NCI-H446 (cell line): ENCODE results near the gene PTPRM.
"Not testable (repeated sequence)": the region's sequence is repeated elsewhere in the genome, so short reads cannot be mapped to it uniquely, and the experiment has no call there.

Source experiments
- DNase-seq, 2 experiments: peaks; one replicate each; lab custom pipeline; 2025; lab: John Stamatoyannopoulos, UW

The PTPRM gene

GRCh38 chr18:7726522-7726921 lies 159.4 kb downstream of the PTPRM start:
- no peak for DNase-seq

DNA sequence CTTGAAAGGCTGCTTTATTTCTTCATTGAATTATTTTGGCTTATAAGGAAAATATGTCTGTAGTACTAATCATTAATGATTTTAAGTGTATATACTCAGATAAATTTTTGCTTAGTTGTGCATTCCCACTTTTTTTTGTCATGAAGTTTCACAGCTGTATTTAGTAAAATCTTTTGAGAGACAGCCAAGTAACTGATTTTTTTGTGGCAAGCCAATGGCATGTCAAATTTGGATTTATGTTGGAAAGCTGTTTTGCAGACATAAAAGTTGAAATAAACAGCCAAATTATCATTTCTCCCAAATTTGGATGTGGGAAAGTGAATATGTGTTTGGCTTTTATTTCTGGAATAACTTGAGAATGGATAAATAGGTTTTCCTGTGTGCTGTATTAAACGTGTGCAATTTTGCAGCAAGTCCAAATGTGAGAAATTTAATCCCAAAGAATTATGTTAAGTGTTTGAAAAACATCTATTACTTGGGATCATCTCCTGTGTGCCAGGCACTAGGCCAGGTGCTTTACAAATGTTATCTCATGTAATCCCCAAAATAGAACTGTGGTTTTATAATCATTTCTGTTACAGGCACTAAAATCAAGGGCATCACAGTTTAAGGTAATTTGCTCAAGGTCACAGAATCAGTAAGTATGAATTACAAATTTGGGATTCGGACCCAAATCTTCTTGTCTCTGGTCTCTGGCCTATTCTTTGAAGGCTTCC lies 160.4 kb downstream of the PTPRM start:
- no peak for DNase-seq

DNA sequence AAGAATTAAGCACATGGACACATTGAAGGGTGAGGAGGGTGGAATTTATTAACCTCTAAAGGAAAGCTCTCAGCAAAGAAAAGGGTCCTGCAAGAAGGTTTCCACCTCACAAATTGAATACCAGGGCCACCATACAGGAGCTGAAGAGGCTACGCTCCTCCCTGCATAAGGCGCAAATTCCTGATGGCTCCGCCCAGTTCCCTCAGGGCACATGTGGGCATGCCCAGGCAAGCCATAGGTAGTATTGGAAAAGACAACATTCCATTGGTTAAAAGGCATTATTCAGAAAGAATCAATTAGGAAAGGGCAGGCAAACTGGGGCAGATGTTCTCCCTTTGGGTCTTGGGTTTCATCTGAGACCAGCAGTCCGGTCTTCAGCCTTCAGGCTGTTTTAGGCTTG lies 161.2 kb downstream of the PTPRM start:
- DNase-seq: no peak

- DNase-seq: no peak
These were observed 162.8 kb downstream of the PTPRM start for GRCh38 chr18:7729868-7730267.

GRCh38 chr18:7730682-7731081 lies 163.6 kb downstream of the PTPRM start:
- DNase-seq: no peak

DNA sequence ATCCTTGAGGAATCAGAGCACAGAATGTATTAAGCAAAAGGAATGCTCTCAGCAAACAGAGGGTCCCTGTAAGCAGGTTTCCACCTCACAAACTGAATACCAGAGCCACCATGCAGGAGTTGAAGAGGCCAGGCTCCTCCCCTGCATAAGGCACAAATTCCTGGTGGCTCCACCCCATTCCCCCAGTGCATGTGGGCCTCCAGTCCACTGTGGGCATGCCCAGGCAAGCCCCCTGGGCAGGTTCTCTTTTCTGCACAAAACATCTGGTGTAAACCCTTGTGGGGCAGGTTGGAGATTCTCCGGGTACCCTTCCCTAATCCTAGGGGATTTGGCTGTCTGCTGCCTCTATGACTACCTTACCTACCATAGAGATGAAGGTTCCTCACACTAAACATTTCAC lies 166.5 kb downstream of the PTPRM start:
- DNase-seq: no peak

DNA sequence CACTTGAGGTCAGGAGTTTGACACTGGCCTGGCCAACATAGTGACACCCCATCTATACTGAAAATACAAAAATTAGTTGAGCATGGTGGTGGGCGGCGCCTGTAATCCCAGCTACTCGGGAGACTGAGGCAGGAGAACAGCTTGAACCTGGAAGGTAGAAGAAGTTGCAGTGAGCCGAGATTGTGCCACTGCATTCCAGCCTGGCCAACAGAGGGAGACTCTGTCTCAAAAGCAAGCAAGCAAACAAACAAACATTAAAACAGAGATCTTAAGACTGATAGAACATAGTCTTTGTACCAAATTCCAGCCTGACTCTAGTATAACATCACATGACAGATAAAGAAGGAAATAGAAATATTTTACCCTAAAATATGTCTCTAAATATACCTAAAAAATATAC lies 168.1 kb downstream of the PTPRM start:
- no peak for DNase-seq

DNA sequence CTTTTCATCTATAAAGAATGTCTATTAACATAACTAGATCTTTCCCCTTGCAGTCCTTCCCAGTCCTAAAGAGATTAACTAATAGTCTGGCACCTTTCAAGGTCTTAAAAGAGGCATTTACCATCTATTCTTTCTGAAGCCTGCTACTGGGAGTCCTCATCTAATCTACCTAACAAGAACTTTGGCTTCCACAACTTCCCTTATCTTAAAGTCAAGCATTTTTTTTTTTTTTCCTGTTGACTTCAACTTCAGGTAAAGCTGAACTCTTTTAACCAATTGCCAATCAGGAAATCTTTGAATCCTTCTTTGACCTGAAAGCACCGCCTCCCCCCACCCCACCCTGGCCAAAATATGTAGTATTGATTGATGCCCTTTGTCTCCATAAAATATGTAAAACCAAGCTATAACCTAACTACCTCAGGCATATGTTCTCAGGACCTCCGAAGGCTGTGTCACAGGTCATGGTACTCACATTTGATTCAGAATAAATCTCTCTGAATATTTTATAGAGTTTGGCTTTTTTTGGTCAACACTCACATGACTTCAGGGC lies 168.6 kb downstream of the PTPRM start:
- no peak for DNase-seq

DNA sequence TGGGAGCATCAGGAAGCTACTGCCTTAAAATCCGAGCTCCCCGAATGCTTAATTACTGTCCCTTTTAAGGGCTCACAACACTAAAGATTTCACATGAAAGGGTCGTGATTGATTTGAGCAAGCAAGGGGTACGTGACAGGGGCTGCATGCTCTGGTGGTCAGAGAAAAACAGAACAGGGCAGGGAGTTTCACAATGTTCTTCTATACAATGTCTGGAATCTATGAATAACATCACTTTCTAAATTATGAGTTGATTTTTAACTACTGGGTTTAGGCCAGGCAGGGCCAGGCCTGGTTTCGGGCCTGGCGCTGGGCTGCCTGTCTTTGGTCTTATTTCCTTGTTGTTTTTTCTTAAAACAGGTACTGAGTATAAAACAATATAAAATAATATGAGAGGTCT lies 169.4 kb downstream of the PTPRM start:
- DNase-seq: not testable (repeated sequence)

GRCh38 chr18:7737550-7737949 lies 170.4 kb downstream of the PTPRM start:
- DNase-seq: no peak

DNA sequence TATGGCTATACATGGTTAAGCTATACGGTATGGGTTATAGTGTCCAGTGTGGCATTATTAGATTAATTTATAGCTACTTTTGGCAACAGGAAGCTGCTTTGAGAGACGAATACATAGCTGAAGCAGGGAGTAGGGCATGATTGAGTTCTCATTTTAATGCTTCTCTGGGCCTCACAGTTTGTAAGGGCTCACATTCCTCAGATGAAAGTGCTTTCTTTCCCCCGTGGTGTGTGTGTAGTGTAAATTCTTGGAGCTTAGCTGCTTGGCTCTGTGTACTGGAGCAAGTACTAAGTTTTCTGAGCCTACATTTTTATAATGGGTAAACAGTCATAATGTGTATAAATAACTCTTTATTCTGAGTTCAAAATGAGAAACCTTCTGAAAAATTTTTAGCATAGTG lies 173.7 kb downstream of the PTPRM start:
- no peak for DNase-seq

DNA sequence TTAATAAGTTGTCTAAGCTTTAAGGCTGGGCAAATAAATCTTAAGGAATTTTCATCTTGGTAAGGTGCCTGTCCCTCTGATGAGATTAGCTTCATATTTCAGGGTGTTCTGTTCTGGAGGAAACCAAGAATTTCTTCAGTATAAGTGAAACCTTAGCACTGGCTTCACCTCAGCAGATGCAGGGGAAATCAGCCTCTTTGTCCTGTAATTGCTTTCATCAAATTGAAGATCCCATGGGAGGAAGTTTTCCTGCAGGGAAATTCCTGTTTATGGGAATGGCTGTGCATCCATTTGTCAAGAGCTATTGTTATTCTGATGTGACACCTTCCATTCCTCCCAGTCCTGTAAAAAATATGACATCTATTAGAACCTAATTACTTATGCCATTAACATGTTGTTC lies 174.5 kb downstream of the PTPRM start:
- DNase-seq: no peak

DNA sequence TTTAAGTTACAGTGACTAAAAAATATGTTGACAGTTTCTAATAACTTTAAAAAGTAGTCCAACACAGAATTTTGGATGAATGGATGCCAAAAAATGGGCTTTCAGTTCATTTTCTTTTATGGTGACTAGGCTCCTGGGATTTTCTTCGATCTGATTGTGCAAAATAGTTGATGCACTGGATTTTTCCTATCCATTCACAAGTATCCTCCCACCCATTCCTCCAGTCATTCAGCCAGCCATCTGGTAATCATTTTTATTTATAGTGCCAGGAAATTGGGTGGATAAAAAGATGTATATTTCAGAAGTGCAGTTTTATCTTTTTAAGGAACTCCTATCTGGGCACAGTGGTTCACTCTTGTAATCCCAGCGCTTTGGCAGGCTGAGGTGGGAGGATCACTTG lies 175.1 kb downstream of the PTPRM start:
- DNase-seq: no peak

- DNase-seq: no peak
These were observed 176.1 kb downstream of the PTPRM start for GRCh38 chr18:7743256-7743655.

- DNase-seq: no peak
These were observed 179.0 kb downstream of the PTPRM start for GRCh38 chr18:7746106-7746505.

DNA sequence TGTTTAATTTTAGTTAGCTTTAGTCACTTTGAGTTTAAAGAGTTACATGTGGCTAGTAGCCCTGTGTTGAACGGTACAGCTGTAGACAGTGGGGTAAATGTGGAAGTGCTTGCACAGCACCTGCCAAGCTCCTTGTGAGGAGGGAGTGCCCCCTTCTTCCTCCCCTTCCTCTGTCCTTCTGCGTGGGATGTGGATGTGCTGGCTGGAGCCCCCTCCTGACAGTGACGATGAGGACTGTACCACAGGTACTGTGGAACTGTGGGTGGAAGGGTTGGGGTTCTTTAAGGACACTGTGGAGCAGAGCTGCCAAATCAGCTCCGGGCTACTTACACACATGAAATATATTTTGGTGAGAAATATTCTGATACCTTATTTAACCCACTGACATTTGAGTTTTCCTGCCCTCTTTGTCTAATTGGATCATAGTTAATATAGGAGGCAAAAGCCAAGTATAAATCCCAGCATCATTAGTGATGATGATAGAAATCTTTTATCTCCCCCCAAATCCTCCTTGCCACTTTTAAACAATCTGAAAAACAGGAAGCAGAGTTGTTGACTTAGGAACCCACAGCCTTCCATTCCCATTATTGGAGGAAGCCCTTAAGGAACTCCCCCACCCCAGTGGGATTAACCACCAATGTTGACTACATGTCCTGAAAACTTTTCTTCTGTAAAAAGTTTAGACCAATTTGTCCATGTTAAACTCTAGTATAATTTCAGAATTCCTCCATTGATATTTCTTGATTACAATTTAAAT lies 181.3 kb downstream of the PTPRM start:
- DNase-seq: no peak

DNA sequence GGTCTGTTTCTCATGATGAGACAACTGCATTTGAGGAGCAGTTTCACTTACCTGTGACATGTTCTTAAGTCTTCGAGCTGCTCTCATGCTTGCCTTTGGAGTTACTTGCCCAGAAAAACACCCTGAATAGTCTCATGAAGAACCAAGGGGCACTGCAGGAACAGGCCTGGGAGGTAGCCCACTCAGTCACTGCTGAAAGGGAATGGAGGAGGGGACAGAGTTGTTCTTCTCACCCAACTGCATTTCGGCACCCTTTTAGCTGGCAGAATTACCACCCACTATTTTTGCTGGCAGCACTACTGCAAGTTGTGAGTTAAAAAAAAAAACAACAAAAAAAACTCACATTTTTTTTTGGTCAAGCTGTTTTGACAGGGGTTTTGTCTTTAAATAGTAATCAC lies 181.9 kb downstream of the PTPRM start:
- DNase-seq: no peak

- no peak for DNase-seq
These were observed 182.4 kb downstream of the PTPRM start for GRCh38 chr18:7749510-7749981.

- DNase-seq: no peak
These were observed 183.1 kb downstream of the PTPRM start for GRCh38 chr18:7750095-7750663.

GRCh38 chr18:7750966-7751365 lies 183.8 kb downstream of the PTPRM start:
- DNase-seq: no peak

- DNase-seq: no peak
These were observed 187.1 kb downstream of the PTPRM start for GRCh38 chr18:7754258-7754657.

- DNase-seq: no peak
These were observed 187.6 kb downstream of the PTPRM start for GRCh38 chr18:7754725-7755181.
